Lower lobe of right lung (tissue), 2 donors: ENCODE data around the gene IMMP1L. TPM values are rescaled to one million over a fixed set of nuclear protein-coding genes. Genes with fewer than 3 reads are reported as not detected.
A peak's percentile ranks its signal among the peaks of the same experiment; 100 is the strongest.

ENCODE experiments used
- ATAC-seq, 2 donors: fragments of 200-7000 bp; cut with Tn5 transposase; one replicate each; pipeline ENCODE4 v1.9.1; 2020 to 2022; ENCODE audit warnings: mild to moderate bottlenecking in 2 of 2, moderate library complexity in 2 of 2
- DNase-seq: peaks from one replicate; pipeline ENCODE4 v3.0.0-alpha.2; 2020
- H3K27ac ChIP-seq: fragments of 200-600 bp; one replicate; pipeline ENCODE4 v1.8.0; 2022
- H3K27me3 ChIP-seq: fragments of 200-600 bp; one replicate; pipeline ENCODE4 v1.8.0; 2022; ENCODE audit warnings: low read depth
- H3K36me3 ChIP-seq: fragments of 200-600 bp; one replicate; pipeline ENCODE4 v1.8.0; 2022; ENCODE audit warnings: mild to moderate bottlenecking
- H3K4me1 ChIP-seq: fragments of 200-600 bp; one replicate; pipeline ENCODE4 v1.8.0; 2022
- H3K4me3 ChIP-seq: fragments of 200-600 bp; one replicate; pipeline ENCODE4 v1.8.0; 2022; ENCODE audit warnings: mild to moderate bottlenecking
- H3K9me3 ChIP-seq: fragments of 200-600 bp; one replicate; pipeline ENCODE4 v1.8.0; 2022
- CTCF ChIP-seq: fragments of 200-600 bp; IDR thresholded peaks from one replicate; pipeline ENCODE4 v1.8.0; 2022; ENCODE audit warnings: antibody characterized with exemption, mild to moderate bottlenecking
- intact Hi-C: fragments of 100-400 bp; cut with DNase I; formaldehyde crosslinking; loops from one replicate; pipeline ENCODE4 v1.11.0; 2022
- total RNA-seq: library from RNA; stranded (reverse); fragmentation: NEBNext Ultra II Directional; extraction: Animal tissue kit (Norgen Biotek cat#: 25700); gene quantifications from one replicate; pipeline ENCODE4 v1.2.1, GENCODE V29; 2021
- donor health status: DM: no; HTN: yes; CAD: no; lungs with severe emphysema.

The IMMP1L gene
- total RNA-seq, 1 donor from 2014 or later: 14.4 TPM

GRCh38 chr11:31531293-31531692, 21.9 kb upstream of the IMMP1L start:
- DNase-seq (no peak), ATAC-seq (peak in 1 of 2 donors; percentile 61)
- H3K4me1 ChIP-seq: peaks cover 4% of the 10 kb centered on the region
- no peak for TF ChIP-seq CTCF
- no peaks in the 10 kb centered on the region for H3K27me3 ChIP-seq
- H3K4me3 ChIP-seq: no peak overlapping the region
- H3K36me3 ChIP-seq: no peaks in the 10 kb centered on the region
- H3K9me3 ChIP-seq: no peaks in the 10 kb centered on the region
- H3K27ac ChIP-seq: no peak overlapping the region
- intact Hi-C loops: no loop called here

DNA sequence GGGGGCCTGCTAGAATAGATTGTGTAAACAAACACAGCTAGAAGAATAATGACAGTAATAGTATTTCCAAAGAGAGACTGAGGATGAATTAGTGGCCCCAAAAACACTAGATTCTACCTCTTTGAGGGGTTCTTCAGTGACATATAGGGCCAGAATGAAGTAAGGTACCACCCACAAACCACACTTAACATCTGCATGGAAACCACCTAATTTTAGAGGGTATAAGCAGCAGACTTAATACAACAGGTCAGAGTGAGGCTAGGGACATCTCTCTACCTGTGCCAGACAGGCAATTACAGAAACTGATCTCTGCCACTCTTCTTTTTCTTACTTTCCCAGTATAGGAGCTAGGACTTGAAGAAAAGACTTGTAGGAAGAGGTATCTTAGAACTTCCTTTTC, 20.3 kb upstream of the IMMP1L start:
- Histone ChIP-seq H3K27me3 (no peaks in the 10 kb centered on the region), H3K4me3 (no peak overlapping the region), H3K4me1 (peaks cover 4% of the 10 kb centered on the region), H3K9me3 (no peaks in the 10 kb centered on the region), H3K27ac (no peak overlapping the region), H3K36me3 (no peaks in the 10 kb centered on the region)
- intact Hi-C loops: no loop called here
- ATAC-seq (no peak), DNase-seq (no peak)
- no peak for TF ChIP-seq CTCF

DNA sequence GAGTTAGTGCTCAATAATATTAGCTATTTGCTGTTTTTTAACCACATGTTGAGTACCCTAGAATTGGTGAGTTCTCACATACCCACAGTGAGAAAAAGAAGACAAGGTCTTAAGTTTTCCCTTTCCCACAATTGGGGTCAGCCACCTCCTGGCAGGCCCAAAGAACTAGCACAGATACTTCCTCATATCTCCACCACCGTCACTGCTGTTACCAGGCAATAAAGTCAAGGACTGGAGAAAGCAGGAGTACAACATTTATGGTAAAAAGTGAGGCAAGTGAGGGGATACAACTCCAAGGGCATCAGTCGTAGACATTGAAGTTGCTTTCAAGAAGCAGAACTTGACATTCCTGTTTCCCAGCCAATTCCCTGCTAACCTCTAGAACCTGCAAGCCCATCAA, 19.8 kb upstream of the IMMP1L start:
- intact Hi-C loops: no loop called here
- no peaks in the 10 kb centered on the region for H3K36me3 ChIP-seq

GRCh38 chr11:31521497-31522150, 12.2 kb upstream of the IMMP1L start:
- ATAC-seq (no peak), DNase-seq (no peak)
- TF ChIP-seq CTCF: no peak
- Histone ChIP-seq H3K9me3 (no peaks in the 10 kb centered on the region), H3K4me3 (no peak overlapping the region), H3K4me1 (no peaks in the 10 kb centered on the region), H3K27me3 (no peaks in the 10 kb centered on the region), H3K27ac (no peak overlapping the region), H3K36me3 (no peaks in the 10 kb centered on the region)
- intact Hi-C loops: no loop called here

More for the DNA sequence above, 19.8 kb upstream of the IMMP1L start:
- Histone ChIP-seq H3K27me3 (no peaks in the 10 kb centered on the region), H3K9me3 (no peaks in the 10 kb centered on the region), H3K4me3 (no peak overlapping the region), H3K4me1 (peaks cover 4% of the 10 kb centered on the region), H3K27ac (no peak overlapping the region)
- no peak for TF ChIP-seq CTCF
- no peak for DNase-seq
- peak; percentile 32 to 37 for ATAC-seq

DNA sequence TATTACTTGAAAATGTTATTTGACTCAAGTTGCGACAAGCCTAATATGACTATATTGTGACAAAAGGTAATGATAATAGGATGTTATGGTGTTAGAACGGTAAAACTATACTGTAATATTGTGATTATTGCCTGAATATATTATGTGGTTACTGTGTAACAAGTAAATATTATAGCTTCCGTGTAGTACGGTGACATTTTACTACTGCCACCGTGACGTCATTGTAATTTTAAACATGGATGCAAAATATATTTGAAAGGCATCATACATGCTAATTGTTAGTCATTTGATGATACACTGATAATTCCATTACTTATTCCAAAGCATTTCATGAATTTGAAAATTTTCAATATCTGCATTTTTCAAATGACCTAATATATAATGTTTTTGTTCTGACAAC, 2.7 kb upstream of the IMMP1L start:
- intact Hi-C loops: no loop called here
- peaks cover 26% of the 10 kb centered on the region for H3K4me1 ChIP-seq
- no peak overlapping the region for H3K4me3 ChIP-seq
- no peaks in the 10 kb centered on the region for H3K36me3 ChIP-seq
- TF ChIP-seq CTCF: no peak
- no peaks in the 10 kb centered on the region for H3K9me3 ChIP-seq
- ATAC-seq (no peak), DNase-seq (no peak)
- no peaks in the 10 kb centered on the region for H3K27me3 ChIP-seq
- H3K27ac ChIP-seq: no peak overlapping the region
